HEK293 (cell line): ENCODE measurements around the gene ISOC2.
A peak's percentile ranks its signal among the peaks of the same experiment; 100 is the strongest.

Experiments used
- CTCF ChIA-PET: fragments of 350-600 bp; formaldehyde crosslinking; extraction: SDS; loops from one replicate; lab custom pipeline; 2021; ENCODE audit warnings: antibody characterized with exemption; lab: Yijun Ruan, JAX
- POLR2A ChIA-PET: fragments of 300-600 bp; formaldehyde crosslinking; extraction: SDS; loops from one replicate; lab custom pipeline; 2020; ENCODE audit warnings: antibody characterized with exemption, inconsistent platforms; lab: Yijun Ruan, JAX
- H3K27ac ChIP-seq: fragments of 200-500 bp; sonication (Bioruptor generic); 2 replicates; pipeline ENCODE4 v1.5.1; 2014; ENCODE audit warnings: low read depth, low read length, control low read depth, inconsistent platforms; ENCODE audit errors: extremely low read depth
- H3K36me3 ChIP-seq, 2 experiments: fragments of 200-500 bp in 1 of 2; sonication (Bioruptor generic) in 1 of 2; 1 replicate in 1 of 2; 2 replicates in 1 of 2; pipeline ENCODE4 v1.5.1; 2014 to 2017; ENCODE audit warnings: inconsistent platforms in 2 of 2, low read length in 2 of 2; ENCODE audit not compliant: control insufficient read depth in 2 of 2, insufficient read depth in 1 of 2
- H3K4me1 ChIP-seq: fragments of 200-500 bp; sonication (Bioruptor generic); 2 replicates; pipeline ENCODE4 v1.5.1; 2014; ENCODE audit warnings: mild to moderate bottlenecking, low read length, inconsistent platforms; ENCODE audit not compliant: control insufficient read depth, insufficient read depth
- H3K4me3 ChIP-seq: 2 replicates; pipeline ENCODE4 v1.5.1; 2011; ENCODE audit warnings: low read depth, mild to moderate bottlenecking, control low read depth, low read length, moderate library complexity
- H3K9me3 ChIP-seq: fragments of 200-500 bp; sonication (Bioruptor generic); 2 replicates; pipeline ENCODE4 v1.5.1; 2014; ENCODE audit warnings: low read depth, low read length, inconsistent platforms; ENCODE audit not compliant: control insufficient read depth, insufficient read depth
- GLIS1 ChIP-seq: fragments of 450-650 bp; formaldehyde crosslinking; IDR thresholded peaks from 2 replicates; pipeline ENCODE4 v1.5.1; 2016; ENCODE audit warnings: missing biosample characterization, missing genetic modification characterization
- GLIS2 ChIP-seq: fragments of 450-650 bp; formaldehyde crosslinking; IDR thresholded peaks from 2 replicates; pipeline ENCODE4 v1.5.1; 2016; ENCODE audit warnings: missing biosample characterization, missing genetic modification characterization
- KLF7 ChIP-seq: fragments of 450-650 bp; formaldehyde crosslinking; IDR thresholded peaks from 2 replicates; pipeline ENCODE4 v1.5.1; 2016; ENCODE audit warnings: missing biosample characterization, missing genetic modification characterization, borderline replicate concordance
- ZFP3 ChIP-seq: fragments of 450-650 bp; formaldehyde crosslinking; IDR thresholded peaks from 2 replicates; pipeline ENCODE4 v1.5.1; 2016; ENCODE audit warnings: low read depth, missing biosample characterization, missing genetic modification characterization
- ZNF138 ChIP-seq: fragments of 450-650 bp; formaldehyde crosslinking; IDR thresholded peaks from 2 replicates; pipeline ENCODE4 v1.5.1; 2016; ENCODE audit warnings: missing biosample characterization, missing genetic modification characterization, borderline replicate concordance
- ZNF2 ChIP-seq: fragments of 450-650 bp; formaldehyde crosslinking; IDR thresholded peaks from 2 replicates; pipeline ENCODE4 v1.5.1; 2016; ENCODE audit warnings: missing biosample characterization, missing genetic modification characterization
- ZNF311 ChIP-seq: fragments of 450-650 bp; formaldehyde crosslinking; IDR thresholded peaks from 2 replicates; pipeline ENCODE4 v1.5.1; 2017; ENCODE audit warnings: missing biosample characterization, missing genetic modification characterization, borderline replicate concordance
- ZNF366 ChIP-seq: fragments of 450-650 bp; formaldehyde crosslinking; conservative IDR thresholded peaks from 2 replicates; pipeline ENCODE4 v1.5.1; 2016; ENCODE audit warnings: missing biosample characterization, missing genetic modification characterization
- ZNF548 ChIP-seq: fragments of 450-650 bp; formaldehyde crosslinking; IDR thresholded peaks from 2 replicates; pipeline ENCODE4 v1.5.1; 2016; ENCODE audit warnings: missing biosample characterization, missing genetic modification characterization
- ZNF571 ChIP-seq: fragments of 450-650 bp; formaldehyde crosslinking; IDR thresholded peaks from 2 replicates; pipeline ENCODE4 v1.5.0; 2017; ENCODE audit warnings: missing biosample characterization, missing genetic modification characterization
- ZNF600 ChIP-seq: fragments of 450-650 bp; formaldehyde crosslinking; IDR thresholded peaks from 2 replicates; pipeline ENCODE4 v1.5.1; 2016; ENCODE audit warnings: missing biosample characterization, missing genetic modification characterization
- ZNF660 ChIP-seq: fragments of 450-650 bp; IDR thresholded peaks from 2 replicates; pipeline ENCODE4 v1.5.1; 2018; ENCODE audit warnings: missing biosample characterization, mild to moderate bottlenecking, missing genetic modification characterization
- TF ChIP-seq, protein P1 (sequence below): fragments of 450-650 bp; formaldehyde crosslinking; IDR thresholded peaks from 2 replicates; pipeline ENCODE4 v1.5.0; 2017; ENCODE audit warnings: missing biosample characterization, missing genetic modification characterization, borderline replicate concordance
- TF ChIP-seq, protein P2 (sequence below): fragments of 450-650 bp; formaldehyde crosslinking; IDR thresholded peaks from 2 replicates; pipeline ENCODE4 v1.5.1; 2016; ENCODE audit warnings: missing biosample characterization, missing genetic modification characterization
- TF ChIP-seq, protein P3 (sequence below): fragments of 450-650 bp; formaldehyde crosslinking; IDR thresholded peaks from 2 replicates; pipeline ENCODE4 v1.5.1; 2016; ENCODE audit warnings: missing biosample characterization, missing genetic modification characterization
- TF ChIP-seq, protein P4 (sequence below): fragments of 450-650 bp; formaldehyde crosslinking; IDR thresholded peaks from 2 replicates; pipeline ENCODE4 v1.5.1; 2016; ENCODE audit warnings: missing biosample characterization, missing genetic modification characterization
- TF ChIP-seq, protein P5 (sequence below): fragments of 450-650 bp; formaldehyde crosslinking; conservative IDR thresholded peaks from 2 replicates; pipeline ENCODE4 v1.5.1; 2016; ENCODE audit warnings: low read depth, missing biosample characterization, missing genetic modification characterization

ISOC2 gene

DNA sequence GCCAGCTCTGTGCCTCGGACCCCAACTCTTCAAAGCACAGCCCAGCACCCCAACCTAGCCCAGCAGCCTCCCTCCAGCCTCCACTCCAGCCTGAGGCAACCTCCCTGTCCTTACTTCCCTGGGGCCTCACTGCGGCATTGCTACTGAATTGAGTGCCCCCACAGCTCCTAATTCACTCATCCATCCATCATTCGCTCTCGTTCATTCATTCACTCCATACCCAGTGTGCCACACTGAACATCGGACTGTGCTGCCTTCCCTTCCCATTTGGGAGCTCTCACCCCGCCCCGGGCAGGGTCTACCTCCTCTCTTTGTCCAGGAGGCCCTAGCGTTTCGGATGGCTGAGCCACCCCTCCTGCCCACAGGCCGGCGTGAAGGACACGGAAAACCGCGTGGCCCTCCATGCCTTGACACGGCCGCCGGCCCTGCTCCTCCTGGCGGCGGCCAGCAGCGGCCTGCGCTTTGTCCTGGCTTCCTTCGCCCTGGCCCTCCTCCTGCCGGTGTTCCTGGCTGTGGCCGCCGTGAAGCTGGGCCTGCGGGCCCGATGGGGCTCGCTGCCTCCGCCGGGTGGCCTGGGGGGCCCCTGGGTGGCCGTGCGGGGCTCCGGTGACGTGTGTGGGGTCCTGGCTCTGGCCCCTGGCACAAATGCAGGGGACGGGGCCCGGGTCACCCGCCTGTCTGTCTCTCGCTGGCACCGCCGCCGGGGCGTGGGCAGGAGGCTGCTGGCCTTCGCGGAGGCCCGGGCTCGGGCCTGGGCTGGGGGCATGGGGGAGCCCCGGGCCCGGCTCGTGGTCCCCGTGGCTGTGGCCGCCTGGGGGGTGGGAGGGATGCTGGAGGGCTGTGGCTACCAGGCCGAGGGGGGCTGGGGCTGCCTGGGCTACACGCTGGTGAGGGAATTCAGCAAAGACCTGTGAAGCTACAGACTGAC, 24.9 kb upstream of the ISOC2 start:
- Histone ChIP-seq H3K4me3 (peak overlapping the region; percentile 91), H3K9me3 (no peaks in the 10 kb centered on the region), H3K36me3 (peaks cover 0 to 7% of the 10 kb centered on the region in 2 experiments; a peak in 1 of 3 replicates), H3K4me1 (peaks cover 23% of the 10 kb centered on the region), H3K27ac (peak overlapping the region; percentile 45)
- POLR2A ChIA-PET: interaction anchor here (0.8 to 3.5 kb wide), 14 partner anchors 10 to 206 kb away, joined by 3 to 44 read pairs (median 6); partner anchors contain the start of genes FIZ1, HSPBP1, ISOC2 and KMT5C
- no peak for TF ChIP-seq ZNF311
- peak; percentile 69 for TF ChIP-seq ZNF600 (tag by site-specific recombination)
- TF ChIP-seq ZNF138: no peak
- no peak for TF ChIP-seq ZNF548 (tag by site-specific recombination)
- TF ChIP-seq, protein P1, sequence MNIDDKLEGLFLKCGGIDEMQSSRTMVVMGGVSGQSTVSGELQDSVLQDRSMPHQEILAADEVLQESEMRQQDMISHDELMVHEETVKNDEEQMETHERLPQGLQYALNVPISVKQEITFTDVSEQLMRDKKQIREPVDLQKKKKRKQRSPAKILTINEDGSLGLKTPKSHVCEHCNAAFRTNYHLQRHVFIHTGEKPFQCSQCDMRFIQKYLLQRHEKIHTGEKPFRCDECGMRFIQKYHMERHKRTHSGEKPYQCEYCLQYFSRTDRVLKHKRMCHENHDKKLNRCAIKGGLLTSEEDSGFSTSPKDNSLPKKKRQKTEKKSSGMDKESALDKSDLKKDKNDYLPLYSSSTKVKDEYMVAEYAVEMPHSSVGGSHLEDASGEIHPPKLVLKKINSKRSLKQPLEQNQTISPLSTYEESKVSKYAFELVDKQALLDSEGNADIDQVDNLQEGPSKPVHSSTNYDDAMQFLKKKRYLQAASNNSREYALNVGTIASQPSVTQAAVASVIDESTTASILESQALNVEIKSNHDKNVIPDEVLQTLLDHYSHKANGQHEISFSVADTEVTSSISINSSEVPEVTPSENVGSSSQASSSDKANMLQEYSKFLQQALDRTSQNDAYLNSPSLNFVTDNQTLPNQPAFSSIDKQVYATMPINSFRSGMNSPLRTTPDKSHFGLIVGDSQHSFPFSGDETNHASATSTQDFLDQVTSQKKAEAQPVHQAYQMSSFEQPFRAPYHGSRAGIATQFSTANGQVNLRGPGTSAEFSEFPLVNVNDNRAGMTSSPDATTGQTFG (tag by site-specific recombination): no peak
- no peak for TF ChIP-seq ZNF571 (tag by site-specific recombination)
- peak; percentile 76 for TF ChIP-seq ZNF366 (tag by site-specific recombination)
- no peak for TF ChIP-seq GLIS1 (tag by site-specific recombination)
- no peak for TF ChIP-seq ZNF2
- TF ChIP-seq, protein P2, sequence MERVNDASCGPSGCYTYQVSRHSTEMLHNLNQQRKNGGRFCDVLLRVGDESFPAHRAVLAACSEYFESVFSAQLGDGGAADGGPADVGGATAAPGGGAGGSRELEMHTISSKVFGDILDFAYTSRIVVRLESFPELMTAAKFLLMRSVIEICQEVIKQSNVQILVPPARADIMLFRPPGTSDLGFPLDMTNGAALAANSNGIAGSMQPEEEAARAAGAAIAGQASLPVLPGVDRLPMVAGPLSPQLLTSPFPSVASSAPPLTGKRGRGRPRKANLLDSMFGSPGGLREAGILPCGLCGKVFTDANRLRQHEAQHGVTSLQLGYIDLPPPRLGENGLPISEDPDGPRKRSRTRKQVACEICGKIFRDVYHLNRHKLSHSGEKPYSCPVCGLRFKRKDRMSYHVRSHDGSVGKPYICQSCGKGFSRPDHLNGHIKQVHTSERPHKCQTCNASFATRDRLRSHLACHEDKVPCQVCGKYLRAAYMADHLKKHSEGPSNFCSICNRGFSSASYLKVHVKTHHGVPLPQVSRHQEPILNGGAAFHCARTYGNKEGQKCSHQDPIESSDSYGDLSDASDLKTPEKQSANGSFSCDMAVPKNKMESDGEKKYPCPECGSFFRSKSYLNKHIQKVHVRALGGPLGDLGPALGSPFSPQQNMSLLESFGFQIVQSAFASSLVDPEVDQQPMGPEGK (tag by site-specific recombination): peak; percentile 38
- TF ChIP-seq ZNF660 (tag by site-specific recombination): no peak
- TF ChIP-seq, protein P3, sequence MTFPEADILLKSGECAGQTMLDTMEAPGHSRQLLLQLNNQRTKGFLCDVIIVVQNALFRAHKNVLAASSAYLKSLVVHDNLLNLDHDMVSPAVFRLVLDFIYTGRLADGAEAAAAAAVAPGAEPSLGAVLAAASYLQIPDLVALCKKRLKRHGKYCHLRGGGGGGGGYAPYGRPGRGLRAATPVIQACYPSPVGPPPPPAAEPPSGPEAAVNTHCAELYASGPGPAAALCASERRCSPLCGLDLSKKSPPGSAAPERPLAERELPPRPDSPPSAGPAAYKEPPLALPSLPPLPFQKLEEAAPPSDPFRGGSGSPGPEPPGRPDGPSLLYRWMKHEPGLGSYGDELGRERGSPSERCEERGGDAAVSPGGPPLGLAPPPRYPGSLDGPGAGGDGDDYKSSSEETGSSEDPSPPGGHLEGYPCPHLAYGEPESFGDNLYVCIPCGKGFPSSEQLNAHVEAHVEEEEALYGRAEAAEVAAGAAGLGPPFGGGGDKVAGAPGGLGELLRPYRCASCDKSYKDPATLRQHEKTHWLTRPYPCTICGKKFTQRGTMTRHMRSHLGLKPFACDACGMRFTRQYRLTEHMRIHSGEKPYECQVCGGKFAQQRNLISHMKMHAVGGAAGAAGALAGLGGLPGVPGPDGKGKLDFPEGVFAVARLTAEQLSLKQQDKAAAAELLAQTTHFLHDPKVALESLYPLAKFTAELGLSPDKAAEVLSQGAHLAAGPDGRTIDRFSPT: peak; percentile 25; the same call in 1 of the 2 replicates
- no peak for TF ChIP-seq ZFP3 (tag by site-specific recombination)
- CTCF ChIA-PET: interaction anchor here (0.6 to 4.3 kb wide), 8 partner anchors 10 to 607 kb away, joined by 3 to 42 read pairs (median 3); partner anchors contain the start of gene ZNF628

DNA sequence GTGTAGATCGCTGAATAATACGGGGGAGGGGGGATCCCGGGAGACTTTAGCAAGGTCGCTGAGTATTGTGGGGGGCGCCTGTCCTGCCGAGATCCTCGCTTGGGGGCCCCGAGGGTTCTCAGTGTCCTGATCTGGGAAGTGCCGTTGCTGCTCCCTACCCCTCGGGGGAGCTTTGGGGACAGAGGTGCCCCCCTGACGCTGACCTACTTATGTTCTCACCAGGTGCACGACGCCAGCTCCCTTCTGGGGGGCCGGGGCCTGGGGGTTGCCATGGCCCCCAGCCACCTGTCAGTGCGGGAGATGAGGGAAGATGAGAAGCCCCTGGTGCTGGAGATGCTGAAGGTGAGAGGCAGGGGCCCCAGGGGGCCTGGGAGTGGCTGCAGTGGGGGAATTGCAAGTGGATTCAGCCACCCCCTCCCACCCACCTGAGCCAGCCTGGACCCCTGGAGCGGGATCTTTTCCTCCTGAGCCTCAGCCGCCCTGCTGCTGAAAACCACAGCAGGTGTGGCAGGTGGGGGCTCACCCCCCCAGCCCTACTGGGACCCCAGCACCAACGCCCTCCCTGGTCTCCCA, 24.1 kb upstream of the ISOC2 start:
- CTCF ChIA-PET: interaction anchor here (0.7 to 4.3 kb wide), 7 partner anchors 9 to 345 kb away, joined by 3 to 42 read pairs (median 3); partner anchors contain the start of gene ZNF628
- Histone ChIP-seq H3K9me3 (no peaks in the 10 kb centered on the region), H3K36me3 (peaks cover 0 to 9% of the 10 kb centered on the region in 2 experiments; a peak in 1 of 3 replicates), H3K4me1 (peaks cover 23% of the 10 kb centered on the region), H3K27ac (peak overlapping the region; percentile 59; the same call in 1 of the 2 replicates), H3K4me3 (peak overlapping the region; percentile 91)
- POLR2A ChIA-PET: interaction anchor here (0.7 to 3.5 kb wide), 14 partner anchors 9 to 368 kb away, joined by 3 to 44 read pairs (median 4); partner anchors contain the start of genes FIZ1, ISOC2, KMT5C and PPP1R12C
- TF ChIP-seq, protein P4, sequence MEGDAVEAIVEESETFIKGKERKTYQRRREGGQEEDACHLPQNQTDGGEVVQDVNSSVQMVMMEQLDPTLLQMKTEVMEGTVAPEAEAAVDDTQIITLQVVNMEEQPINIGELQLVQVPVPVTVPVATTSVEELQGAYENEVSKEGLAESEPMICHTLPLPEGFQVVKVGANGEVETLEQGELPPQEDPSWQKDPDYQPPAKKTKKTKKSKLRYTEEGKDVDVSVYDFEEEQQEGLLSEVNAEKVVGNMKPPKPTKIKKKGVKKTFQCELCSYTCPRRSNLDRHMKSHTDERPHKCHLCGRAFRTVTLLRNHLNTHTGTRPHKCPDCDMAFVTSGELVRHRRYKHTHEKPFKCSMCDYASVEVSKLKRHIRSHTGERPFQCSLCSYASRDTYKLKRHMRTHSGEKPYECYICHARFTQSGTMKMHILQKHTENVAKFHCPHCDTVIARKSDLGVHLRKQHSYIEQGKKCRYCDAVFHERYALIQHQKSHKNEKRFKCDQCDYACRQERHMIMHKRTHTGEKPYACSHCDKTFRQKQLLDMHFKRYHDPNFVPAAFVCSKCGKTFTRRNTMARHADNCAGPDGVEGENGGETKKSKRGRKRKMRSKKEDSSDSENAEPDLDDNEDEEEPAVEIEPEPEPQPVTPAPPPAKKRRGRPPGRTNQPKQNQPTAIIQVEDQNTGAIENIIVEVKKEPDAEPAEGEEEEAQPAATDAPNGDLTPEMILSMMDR: peak; percentile 62
- TF ChIP-seq GLIS2 (peak; percentile 66), ZNF366 (tag by site-specific recombination) (no peak), GLIS1 (tag by site-specific recombination) (peak; percentile 98), KLF7 (tag by site-specific recombination) (no peak)
- TF ChIP-seq, protein P5, sequence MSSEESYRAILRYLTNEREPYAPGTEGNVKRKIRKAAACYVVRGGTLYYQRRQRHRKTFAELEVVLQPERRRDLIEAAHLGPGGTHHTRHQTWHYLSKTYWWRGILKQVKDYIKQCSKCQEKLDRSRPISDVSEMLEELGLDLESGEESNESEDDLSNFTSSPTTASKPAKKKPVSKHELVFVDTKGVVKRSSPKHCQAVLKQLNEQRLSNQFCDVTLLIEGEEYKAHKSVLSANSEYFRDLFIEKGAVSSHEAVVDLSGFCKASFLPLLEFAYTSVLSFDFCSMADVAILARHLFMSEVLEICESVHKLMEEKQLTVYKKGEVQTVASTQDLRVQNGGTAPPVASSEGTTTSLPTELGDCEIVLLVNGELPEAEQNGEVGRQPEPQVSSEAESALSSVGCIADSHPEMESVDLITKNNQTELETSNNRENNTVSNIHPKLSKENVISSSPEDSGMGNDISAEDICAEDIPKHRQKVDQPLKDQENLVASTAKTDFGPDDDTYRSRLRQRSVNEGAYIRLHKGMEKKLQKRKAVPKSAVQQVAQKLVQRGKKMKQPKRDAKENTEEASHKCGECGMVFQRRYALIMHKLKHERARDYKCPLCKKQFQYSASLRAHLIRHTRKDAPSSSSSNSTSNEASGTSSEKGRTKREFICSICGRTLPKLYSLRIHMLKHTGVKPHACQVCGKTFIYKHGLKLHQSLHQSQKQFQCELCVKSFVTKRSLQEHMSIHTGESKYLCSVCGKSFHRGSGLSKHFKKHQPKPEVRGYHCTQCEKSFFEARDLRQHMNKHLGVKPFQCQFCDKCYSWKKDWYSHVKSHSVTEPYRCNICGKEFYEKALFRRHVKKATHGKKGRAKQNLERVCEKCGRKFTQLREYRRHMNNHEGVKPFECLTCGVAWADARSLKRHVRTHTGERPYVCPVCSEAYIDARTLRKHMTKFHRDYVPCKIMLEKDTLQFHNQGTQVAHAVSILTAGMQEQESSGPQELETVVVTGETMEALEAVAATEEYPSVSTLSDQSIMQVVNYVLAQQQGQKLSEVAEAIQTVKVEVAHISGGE: no peak
